ENCODE measurements around the gene SLC5A3.

SLC5A3 gene

DNA sequence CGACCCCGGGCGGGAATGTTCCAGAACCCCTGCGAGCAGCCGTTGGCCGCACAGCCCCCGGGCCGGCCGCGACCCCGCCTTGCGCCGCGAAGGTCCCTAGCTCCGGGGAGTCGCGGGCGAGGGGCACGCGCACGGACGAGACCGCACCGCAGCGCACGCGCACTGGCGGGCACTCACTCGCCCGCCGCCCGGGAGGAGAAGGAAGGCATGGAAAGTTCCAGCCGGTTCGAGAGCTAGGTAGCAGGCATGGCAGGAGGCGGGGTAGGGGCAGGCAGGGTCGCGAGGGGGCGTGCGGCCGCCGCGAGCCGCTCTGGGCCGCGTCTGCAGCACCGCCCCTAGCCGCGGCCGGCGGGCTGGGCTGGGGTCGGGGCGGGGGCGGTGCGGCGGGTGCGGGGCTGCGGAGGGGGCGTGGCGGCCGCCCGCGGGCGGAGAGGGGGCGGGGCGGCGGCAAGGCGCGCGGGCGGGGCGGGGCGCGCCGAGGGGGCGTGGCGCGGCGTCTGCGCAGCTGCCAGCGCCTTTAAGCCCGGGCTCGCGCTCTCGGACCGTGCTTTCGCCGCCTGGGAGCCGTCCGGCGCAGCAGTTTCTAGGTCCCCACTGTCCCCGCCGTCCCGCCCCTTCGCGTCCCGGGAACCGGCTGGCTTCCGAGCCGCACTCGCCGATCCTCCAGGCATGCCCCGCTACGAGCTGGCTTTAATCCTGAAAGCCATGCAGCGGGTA is at the start of gene SLC5A3, which contains the start of gene MRPS6:
Gene SLC5A3, plus strand, starts transcription at position 547 of the 717 bp plus-strand sequence. CDS start 21,621 bp downstream, outside the sequence.
Gene MRPS6, plus strand, starts transcription at position 547 of the 717 bp plus-strand sequence. Its CDS starts 123 bp downstream, at position 670.
- no peak for DNase-seq

DNA sequence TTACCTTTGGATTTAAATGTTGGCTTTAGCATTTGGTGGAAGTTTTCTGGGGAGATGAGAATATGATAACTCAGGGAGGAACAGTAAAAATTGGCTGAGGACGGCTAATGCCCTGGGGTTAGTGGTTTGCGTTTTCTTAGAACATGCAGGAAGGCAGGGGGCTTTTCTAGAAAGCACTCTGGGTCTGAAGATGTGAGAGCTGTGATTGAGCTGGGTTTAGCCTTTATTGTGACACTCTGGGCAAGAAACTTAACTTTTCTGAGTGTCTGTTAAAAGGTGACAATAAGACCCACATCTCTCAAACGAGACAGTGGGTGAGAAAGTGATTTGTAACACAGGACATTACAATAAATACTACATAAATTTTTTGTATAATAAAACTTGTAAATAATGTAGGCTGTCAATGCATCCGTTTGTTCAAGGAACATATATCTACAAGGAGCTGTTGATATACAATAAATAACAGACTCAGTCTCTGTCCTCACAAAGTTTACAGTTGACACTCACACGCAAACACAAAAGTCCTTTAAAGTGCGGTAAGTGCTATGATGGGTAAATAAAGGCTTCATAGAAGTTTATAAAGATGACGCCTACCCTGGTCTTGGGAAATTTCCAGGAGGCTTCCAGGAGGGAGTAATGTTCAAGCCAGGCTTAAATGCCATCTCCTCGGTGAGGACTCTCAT is 49.5 kb upstream of the SLC5A3 start:
- DNase-seq, result no peak

DNA sequence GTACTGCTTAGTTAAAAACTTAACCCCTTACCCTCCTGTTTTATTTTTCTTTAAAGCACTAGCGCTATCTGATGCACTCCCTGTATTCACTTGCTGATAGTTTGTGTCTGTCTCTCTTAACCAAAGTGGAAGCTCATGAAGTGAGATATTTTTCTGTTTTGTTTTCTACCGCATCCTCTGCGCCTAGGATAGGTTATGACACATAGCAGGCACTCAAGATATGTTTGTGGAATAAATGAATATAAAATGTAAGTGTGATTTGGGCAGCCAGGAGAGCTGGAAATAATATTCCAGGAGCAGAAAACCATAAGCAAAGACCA is 49.0 kb upstream of the SLC5A3 start:
- no peak for DNase-seq

DNA sequence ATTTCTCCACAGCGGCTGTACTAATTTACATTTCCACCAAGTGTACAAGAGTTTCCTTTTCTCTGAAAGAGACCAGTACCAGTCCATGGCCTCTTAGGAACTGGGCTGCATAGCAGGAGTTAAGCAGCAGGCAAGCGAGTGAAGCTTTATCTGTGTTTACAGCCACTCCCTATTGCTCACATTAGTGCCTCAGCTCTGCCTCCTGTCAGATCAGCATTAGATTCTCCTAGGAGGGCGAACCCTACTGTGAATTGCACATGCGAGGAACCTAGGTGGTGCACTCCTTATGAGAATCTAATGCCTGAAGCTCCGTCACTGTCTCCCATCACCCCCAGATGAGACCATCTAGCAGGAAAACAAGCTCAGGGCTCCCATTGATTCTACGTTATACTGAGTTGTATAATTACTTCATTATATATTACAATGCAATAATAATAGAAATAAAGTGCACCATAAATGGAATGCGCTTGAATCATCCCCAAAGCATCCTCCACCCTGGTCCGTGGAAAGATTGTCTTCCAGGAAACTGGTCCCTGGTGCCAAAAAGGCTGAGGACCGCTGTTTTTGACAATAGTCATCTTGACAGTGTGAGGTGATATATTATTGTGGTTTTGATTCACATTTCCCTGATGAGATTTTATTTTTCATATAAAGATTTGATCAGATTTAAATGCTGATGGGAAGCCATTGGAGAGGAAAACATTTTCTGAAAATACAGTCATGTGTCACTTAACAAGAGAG is 45.5 kb upstream of the SLC5A3 start:
- DNase-seq, result no peak

DNA sequence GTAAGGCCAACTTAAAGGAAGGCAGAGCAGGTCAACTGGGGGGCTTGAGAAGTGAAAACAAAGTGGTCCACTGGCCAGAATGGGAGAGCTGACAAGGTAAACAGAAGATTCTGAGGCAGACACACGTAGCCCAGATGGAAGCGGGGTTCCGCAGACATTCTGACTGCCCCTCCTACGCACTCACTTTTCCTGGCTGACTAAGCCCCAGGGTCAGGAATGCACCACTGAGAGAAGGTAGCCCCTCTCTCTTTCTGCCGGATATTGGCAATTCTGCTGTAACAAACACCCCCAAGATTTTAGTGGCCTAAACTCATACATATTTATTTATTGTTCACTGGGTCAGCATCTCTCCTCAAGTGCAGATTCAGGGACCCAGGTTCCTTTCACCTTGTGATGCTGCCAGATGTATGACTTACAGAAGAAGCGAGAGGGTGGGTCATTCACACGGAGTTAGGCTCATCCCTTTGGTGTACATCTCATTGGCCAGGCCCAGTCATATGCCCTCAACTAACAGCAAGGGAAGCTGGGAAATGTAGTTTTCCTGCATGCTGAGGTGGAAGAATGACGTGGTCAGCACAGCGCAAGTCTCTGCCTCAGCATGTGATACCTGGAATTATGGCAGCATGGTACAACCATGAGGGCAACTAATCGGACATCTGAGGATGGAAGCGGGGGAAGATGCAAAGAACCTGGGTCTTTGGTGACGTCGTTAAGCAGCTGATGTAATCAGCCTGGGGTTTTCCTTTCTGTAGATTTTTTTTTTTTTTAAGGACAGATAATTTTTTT is 43.4 kb upstream of the SLC5A3 start:
- DNase-seq, result no peak

DNA sequence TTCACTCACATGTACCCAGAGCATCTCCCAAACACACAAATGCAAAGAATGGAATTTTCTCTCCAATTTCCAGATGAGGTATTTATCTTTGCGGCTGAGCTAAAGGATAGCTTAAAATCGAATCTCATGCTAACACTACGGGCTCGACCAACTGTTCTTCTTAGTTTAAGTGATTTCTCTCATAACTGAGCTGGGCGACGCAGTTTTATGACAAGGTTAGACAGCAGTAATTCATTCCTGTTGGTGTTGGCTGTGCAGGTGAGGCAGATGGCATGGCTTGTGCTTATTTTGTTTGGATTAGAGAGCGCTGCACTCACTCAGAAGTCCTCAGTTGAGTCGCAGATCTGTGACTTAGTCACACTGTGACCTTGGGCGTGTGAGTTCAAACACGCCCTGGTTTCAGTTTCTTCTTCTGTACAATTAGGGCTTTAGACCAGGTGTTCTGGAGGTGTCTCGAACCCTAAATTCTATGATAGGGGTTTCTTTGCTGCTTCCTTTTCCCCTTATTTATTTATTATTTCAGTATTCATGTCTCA is 41.5 kb upstream of the SLC5A3 start:
- DNase-seq, result no peak

DNA sequence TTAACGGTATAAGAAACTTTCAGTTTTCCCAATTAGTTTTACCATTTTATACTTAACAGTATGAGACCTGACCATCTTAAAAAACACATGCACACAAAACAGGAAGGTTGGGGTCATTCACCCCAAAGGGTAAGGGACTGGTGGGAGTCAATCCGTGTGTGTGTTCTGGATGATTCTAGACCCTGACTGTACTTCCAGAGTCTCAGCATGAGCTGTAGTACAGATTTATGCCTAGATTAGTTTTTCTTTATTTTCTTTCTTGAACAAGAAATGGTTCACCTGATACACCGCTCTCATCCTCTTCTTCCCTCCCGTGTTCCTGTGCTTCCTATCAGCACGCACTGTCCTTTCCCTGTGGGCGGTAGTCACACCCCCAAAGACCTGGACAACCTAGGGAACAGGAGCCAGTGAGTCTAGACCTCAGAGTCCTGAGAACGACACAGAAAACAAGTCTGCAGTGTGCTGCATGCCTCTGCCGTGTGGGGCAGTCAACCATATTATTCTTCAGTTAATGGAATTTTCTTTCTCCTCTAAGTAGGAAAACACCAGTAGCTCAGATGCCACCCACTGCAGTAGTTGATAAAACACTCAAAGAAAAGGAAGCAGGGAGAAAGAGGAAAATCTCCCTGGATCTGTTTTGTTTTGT is 38.9 kb upstream of the SLC5A3 start:
- DNase-seq, result no peak

DNA sequence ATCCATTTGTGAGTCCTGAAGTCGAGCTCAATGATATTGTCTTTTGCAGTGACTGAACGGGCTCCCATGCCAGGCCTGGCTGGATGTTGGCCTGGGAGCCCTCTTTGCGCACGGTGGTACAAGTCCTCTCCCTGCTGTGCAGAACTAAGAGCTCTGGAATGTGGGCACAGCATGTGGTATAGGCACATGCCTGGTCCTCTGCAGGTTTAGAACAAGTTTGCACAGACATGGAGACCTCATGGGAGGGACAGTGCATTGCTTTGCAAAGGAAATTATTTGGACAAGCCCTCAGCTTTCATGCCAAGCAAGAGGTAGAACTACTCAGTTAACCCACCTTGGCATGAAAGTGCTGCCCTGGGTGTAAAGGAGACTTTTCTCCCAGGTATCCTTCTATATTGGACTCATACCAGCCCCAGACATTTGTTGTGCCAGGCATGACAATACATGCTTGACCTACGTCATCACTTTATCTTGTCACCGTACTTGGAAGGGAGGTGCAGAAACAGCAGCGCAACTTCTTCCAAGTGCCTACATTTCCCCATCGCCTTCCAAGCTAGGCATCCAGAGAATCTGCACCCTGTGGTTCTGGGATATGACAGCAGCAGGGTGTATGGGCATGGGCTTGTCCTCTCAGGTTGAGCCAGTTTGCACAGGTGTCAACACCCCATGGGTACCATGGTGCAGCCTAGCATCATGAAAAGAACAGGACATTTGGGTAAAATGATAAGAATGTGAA is 37.6 kb upstream of the SLC5A3 start:
- DNase-seq, result no peak

DNA sequence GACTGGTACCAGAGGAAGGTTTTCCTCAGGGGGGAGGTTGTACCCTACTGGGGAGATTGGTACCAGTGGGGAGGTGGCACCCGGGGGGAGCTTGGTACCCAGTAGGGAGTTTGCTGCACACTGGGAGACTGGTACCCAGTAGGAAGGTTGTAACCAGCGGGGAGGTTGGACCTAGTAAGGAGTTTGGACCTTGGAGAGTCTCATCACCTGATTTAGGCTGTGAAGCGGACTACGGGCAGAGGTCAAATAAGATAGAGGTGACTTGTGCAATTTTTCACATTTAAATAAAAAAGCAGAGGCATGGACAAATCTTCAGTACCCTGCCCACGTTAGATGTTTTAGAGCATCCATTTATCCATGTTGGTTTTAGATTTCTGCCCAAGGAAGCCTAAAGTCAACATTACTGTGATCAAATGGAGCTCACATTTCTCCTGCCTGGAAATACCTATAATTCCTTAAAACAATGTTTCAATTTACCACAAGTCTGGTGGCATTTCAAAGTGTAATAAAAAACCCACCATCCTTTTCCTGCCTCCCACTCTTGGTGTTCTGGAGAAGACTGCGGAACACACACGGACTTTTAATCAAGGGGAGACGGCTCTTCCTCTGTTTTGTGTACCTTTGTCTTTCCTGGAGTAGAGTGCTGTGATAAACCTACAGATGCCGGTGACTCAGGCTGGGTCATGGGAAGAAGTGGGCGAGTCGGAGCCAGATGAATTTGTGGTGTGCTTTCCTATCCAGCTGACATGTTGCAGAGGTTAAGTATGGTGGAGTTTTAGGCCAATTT is 36.2 kb upstream of the SLC5A3 start:
- DNase-seq, result no peak

DNA sequence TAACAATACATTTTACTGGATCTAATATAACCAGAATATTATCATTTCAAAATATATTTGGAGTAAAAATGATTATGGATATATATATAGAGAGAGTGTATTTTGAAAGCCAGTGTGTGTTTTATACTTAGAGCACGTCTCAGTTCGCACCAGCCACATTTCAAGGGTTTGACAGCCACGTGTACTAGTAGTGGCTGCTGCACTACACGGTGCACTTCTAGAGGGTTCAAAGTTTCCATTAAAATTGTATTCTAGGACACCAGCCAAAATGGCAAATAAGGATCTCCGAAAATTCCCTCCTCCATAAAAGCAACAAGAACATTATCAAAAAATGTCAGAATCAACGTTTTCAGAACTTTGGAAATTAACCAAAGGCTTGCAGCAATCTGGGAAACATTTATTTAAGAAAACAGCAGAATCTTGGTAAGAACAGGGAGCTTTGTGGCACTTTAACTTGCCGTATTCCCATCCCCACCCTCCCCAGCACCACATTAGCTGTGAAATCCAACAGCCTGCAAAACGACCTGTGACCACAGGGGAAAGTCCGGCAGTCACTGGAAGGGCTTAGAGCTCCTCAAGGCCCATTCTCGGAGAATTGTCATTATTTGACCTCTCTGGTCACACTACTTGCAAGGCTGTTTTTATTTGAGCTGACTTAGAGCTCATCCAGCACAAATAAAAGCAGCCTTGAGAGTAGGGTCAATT is 33.5 kb upstream of the SLC5A3 start:
- no peak for DNase-seq

DNA sequence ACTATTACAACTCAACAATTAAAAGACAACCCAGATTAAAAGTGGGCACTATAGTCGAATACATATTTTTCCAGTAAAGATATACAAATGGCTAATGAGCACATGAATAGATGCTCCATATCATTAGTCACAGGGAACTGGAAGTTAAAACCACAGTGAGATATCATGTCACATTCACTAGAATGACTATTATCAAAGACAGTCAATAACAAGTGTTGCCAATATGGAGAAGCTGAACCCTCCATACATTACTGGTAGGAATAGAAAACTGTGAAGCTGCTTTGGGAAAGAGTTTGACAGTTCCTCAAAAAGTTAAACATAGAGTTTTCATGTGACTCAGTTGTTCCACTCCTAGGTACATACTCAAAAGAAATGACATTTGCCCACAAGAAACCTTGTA is 30.6 kb upstream of the SLC5A3 start:
- no peak for DNase-seq

DNA sequence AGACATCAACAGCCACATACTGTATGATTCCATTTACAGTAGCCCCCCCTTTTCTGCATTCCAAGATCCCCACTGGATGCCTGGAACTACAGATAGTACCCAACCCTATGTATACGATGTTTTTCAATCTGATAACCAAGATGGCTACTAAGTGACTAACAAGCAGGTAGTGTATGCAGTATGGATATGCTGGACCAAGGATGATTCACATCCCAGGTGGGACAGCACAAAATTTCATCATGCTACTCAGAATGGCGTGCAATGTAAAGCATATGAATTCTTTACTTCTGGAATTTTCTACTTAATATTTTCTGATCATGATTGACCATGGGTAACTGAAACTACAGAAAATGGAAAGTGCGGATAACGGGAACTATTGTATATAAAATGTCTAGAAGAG is 30.0 kb upstream of the SLC5A3 start:
- no peak for DNase-seq

DNA sequence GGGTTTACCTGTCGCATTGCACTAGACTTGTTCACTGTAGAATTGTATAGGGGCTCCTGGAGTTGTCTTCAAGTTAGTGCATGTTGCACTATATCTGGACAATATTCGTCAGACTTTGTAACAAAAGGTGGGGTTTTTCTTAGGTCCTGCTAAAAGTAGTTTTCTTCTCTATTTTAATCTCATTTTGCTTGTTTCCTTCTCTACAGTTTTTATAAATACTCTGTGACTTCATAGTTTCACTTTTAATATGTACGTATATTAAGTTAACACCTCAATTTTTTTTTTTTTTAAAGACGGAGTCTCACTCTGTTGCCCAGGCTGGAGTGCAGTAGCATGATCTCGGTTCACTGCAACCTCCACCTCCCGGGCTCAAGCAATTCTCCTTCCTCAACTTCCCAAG is 26.5 kb upstream of the SLC5A3 start:
- no peak for DNase-seq

DNA sequence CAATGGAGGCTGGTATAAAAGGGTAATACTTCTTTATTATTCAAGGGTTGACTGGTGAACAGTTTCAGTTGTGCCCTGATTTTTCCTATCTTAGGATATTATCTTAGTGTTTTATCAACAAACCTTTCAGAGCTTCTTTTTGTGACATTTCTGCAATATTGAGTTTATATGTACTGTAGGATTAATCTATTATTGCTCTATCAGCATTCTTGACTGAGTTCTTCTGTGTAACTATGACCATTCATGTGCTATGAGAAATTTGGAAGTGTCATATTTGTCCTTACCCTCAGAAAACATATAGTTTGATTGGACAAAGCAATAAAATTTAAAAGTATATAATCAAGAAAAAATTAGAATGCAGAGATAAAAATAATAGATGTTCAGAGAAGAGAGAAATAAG is 25.5 kb upstream of the SLC5A3 start:
- DNase-seq, result no peak

DNA sequence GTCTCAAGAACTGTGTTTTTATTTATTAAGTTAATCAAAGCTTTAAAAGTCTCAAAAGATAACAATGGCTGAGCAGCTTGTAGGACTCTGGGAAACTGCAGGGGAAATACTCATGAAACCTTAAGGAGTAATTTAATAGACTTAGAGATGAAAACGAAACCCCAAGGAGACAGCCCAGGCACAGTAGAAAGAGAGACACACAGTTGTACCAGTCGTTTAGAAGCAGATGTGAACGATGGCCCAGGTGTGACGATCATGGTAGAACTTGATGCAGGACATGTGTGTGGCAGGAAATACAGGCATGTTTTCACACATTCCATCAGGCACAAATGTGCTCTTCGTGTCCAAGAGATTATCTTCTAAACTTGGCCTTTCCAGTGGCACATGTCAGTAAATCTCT is 21.2 kb upstream of the SLC5A3 start:
- DNase-seq, result no peak

DNA sequence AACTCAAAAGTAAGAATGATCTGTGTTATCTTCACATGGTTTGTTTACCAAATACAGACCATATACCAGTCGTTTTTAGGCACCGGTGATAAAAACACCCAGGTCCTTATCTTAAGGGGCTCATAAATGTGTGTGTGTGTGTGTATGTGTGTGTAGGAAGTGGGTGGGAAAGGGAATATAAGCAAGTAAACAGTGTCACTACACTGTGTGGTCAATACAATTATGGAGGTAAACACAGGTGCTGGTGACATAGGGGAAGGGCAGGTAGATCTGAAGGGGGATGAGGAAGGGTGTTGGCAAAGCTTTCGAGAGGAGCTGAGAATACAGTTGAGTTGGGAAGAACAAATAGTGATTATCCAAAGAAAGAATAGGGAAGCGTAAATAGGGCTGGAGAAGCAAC is 19.1 kb upstream of the SLC5A3 start:
- DNase-seq, result no peak

DNA sequence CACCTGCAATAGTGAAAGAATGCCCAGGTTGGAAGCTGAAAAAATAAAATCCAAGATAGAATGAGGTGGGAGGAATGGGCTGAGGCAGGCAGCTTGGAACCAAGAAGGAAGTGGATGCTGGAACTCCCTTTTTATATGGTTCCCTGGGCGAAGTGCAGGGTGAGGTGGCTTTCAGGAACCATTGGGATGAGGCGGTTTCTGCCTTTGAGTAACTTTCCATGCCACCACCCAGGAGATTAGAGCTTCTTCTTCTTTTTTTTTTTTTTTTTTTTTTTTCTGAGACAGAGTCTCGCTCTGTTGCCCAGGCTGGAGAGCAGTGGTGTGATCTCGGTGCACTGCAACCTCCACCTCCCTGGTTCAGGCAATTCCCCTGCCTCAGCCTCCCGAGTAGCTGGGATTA is 17.8 kb upstream of the SLC5A3 start:
- DNase-seq, result no peak

DNA sequence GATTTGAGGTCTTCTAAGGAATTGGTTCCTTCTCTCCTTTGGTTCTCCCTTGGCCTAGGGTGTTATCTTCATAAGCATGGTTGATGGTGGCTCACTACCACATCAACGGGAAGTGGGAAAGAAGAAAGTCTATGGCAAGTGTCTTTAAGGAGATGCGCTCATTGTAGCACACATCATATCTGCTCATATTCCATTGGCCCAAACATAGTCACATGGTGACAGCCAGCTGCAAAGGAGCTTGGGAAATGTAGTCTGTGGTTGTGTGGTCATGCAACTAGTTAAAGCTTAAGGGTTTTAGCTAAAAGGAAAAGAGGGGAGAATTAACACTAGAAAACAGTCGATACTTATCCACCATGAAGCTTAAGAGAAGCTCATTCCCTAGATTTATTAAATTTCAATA is 11.4 kb upstream of the SLC5A3 start:
- DNase-seq, result no peak

DNA sequence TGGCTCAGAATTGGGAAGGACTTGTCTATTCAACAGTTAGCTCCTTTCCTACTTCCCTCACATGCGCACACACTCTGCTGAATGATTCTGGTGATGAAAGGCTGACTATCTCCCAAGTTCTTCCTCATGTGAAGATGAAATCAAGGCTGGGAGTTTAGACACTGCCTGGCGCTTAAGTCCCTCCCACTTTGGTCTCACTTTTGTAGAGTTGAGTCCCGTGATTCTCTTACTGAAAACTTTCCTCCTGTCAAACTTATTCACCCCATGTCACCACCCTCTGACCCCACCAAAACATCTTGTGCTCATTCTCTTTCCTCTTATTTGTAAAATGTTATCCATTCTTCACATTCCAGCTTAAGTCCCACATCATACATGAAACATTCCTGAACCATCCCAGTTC is 8.4 kb upstream of the SLC5A3 start:
- no peak for DNase-seq

DNA sequence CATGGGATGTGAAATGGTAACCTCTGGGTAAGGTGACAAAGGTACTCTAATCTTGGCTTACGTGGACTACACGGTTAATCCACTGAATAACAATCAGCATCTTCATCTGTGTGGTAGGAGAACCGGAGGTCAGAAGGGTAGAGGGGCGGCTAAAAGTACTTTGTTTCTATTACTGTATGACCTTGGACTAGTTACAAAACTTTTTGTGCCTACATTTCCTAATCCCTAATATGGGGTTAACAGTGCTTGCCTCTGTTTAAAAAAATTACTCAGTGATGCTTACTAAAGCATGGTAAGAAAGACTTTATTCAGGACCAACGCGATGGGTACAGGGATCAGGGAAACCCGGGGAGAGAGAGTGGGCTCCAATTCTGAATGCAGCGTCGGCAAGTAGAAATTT is 1.7 kb upstream of the SLC5A3 start:
- DNase-seq, result no peak

Data from NCI-H1436 treated with DMSO at 0.1 percent for 48 hours (cell line).